A172 (cell line): ENCODE measurements around the gene ATP6V1C2. TPM values are rescaled to one million over a fixed set of nuclear protein-coding genes. Genes with fewer than 3 reads are reported as not detected.

Source experiments
- DNase-seq: peaks from one replicate; pipeline ENCODE4 v3.0.0-alpha.2; 2015; ENCODE audit warnings: low spot score
- total RNA-seq: library from RNA; depleted of rRNA; stranded (reverse); fragments of >200 nt; shearing (Covaris generic); gene quantifications from 2 replicates; pipeline ENCODE4 v1.2.3, GENCODE V29; 2014

The ATP6V1C2 gene
- total RNA-seq, 1 experiment from 2014 or later: 0.16 TPM

DNA sequence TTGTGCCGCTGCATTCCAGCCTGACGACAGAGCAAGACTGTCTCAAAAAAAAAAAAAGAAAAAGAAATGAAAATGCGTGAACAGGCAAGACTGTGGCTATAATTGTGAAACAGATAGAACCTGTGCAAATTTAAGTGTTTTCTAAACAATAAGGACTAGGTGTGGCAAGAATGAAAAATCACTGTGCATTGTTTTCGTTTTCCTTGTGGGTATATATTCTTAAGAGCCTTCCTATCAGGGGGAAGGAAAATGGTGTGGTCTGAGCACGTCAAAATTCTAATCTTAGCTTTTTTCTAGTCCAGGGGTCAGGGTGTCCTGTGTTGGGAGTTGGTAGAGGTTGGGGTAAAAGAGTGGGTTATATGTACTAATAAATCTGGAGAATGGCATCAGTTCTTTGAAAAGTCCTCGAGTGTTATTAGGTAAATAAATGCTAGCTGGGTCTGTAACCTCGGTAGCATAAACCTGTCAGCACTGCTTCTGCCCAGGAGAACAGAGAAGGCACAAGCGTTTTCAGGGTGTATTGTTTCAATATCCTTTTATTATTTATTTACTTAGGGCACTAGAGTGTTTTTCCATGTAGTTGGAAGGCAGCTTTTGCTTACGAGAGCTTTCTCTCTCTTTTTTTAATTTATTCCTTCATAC is 11.6 kb downstream of the ATP6V1C2 start:
- no peak for DNase-seq

GRCh38 chr2:10733566-10733925 is 12.1 kb downstream of the ATP6V1C2 start:
- DNase-seq: no peak

- no peak for DNase-seq
These were observed 12.6 kb downstream of the ATP6V1C2 start for GRCh38 chr2:10733980-10734379.

DNA sequence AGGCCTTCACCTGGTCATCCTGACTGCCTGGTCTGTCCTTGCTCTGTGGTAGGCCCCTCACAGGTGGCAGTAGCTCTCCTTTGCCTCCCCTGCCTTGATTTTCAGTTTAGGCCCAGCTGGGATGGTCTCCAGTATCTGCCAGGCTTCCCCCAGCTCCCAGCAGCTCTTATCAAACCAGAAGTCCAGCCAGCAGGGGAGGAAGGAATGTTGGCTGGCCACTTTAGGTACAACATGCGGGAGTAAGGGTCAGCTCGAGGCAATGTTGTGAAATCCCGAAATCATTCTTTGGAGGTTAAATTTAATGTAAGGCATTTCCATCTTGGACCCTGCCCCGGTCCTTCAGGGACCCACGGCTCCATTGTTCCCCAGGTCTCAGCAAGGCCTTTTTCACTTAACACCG is 16.8 kb downstream of the ATP6V1C2 start:
- no peak for DNase-seq

DNA sequence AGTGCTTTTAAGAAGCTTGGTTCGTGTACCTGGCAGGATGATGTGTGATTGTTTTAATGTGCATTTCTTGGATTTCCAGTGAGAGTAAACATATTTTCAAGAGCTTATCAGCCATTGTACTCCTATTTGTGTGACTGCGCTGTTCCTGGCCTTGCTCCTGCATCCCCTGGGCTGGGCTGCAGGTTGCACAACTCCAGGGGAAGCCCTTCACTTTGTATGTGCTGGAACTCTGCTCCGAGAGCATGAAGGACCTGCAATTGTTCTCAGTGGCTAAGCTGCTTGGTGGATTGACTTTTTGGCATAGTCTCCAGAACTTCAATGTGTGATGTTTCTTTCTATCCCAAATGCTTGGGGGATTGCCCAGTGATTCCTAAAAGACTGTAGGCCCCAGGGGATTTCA is 18.8 kb downstream of the ATP6V1C2 start:
- no peak for DNase-seq

GRCh38 chr2:10741139-10741538 is 19.7 kb downstream of the ATP6V1C2 start:
- no peak for DNase-seq

DNA sequence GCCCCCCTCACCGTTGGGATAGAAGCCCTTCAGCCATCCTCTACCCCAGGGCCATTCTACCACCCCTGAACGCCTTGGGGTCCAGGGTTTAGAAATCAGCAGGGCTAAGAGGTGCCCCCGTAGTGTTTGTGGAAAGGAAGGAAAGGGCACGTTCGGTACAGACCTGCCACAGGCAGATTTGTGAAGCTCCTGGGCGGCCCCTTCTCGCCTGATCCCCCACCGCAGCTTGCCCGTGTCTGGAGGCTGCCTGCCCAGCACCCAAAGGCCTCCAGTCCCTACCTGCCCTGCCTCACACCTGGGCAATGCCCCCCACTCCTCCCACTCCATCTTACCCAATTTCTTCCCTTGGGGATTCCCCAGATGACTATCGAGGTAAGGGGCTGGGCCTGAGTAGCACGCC is 21.2 kb downstream of the ATP6V1C2 start:
- DNase-seq: no peak

DNA sequence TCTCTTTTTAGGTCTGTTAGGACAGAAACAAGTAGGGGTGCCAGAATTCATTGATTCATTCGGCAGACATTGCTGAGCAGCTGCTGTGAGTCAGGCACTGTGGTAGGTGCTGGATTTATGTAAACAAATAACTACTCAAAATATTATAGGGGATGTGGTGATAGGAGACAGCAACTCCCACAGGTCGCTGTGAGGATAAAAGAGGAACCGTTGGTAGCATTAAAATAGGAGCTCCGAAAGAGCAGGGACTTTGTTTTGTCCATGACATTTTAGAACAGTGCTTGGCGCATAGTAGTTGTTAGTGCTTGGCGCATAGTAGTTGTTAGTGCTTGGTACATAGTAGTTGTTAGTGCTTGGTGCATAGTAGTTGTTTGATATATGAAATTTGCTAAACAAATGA is 29.2 kb downstream of the ATP6V1C2 start:
- DNase-seq: no peak

DNA sequence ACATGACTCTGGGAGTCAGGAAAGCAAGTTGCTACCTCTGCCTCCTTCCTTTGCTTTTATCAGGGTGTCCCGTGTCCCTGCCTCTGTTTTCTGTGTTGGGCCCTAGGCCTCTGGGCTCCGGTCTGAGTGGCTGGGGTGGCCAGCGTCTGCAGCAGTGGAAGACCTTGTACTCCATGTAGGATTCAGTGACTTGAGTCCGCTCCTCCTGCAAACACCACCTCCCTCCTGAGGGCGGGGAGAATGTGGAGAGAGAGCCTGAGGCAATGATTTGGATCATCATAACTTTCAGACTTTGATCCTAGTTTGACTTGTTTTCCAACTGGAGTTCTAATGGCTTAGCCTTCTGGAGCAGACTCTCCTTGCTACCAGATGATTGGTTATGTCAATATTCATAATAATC is 30.8 kb downstream of the ATP6V1C2 start:
- no peak for DNase-seq

DNA sequence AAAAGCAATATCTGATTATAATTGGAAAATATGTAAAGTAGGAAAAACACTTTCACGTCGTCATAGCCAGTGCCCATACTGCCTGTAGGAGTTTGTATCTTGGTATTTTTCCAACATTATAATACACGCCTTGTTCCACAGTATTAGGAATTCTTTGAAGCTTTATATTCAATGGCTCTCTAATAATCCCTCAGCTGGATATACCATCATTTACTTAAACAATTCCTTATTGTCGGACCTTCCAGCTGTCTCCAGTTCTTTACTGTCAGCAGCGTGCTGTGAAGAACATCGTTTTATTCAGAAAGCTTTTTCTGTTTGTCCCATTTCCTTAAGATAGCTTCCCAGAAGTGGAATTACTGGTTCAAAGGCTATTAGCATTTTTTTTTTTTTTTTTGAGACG is 31.7 kb downstream of the ATP6V1C2 start:
- no peak for DNase-seq

- no peak for DNase-seq
These were observed 32.4 kb downstream of the ATP6V1C2 start for GRCh38 chr2:10753876-10754275.

- DNase-seq: no peak
These were observed 34.2 kb downstream of the ATP6V1C2 start for GRCh38 chr2:10755621-10756020.

DNA sequence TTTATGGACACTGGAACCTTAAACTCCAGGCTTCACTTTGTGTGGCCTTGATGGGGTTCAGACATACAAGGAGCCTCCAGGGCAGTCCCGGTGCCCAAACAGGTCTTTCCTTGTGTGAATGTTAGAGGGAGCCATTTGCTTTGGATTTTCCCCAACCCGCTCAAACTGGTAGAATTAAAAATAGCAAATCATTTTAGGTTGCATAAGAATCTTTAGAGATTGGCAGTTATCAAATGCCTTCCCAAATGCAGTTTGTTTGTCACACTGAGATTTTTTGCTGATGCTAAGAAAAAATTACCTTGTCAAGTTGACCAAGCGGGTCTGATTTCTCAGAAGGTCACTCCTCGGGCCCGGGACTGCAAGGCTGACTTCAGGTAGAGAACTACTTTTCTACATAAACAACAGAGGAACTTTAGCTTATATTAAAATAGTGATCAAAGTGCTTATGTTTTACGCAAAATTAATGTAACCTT is 36.4 kb downstream of the ATP6V1C2 start:
- no peak for DNase-seq

GRCh38 chr2:10759151-10759714 is 37.8 kb downstream of the ATP6V1C2 start:
- DNase-seq: no peak

DNA sequence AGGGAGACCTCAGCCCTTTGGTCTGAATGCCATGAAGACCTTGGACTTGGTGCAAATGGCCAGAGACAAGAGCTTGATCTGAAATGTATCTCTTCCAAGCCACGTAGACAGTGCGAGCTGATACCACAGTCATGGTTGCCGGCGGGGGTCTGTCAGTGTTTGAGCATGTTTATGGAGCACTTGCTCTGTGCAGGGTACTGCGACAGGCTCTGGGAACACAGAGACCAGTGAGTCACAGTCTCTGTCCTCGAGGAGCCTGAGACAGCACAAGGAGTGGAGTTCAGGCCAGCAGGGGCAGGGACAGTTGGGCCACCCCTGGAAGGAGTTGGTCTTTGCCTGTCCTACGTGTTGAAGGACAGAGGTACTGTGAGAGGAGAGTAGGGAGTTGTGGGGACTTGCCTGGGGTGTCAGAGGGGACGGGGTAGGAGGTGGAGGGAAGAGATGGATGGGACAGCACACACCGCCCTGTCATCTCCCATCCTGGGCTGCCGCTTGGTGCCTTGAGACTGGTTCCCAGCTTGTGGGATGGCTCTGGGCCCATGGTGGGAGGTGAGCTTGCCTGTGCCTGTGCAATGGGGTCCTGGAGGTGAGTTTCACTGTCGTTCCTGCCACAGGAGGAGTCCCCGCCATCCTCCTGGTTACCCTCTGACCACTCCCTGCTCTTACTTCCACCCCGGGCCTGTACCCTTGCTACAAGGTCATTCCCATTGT is 39.5 kb downstream of the ATP6V1C2 start:
- no peak for DNase-seq

GRCh38 chr2:10761591-10761990 is 40.2 kb downstream of the ATP6V1C2 start:
- DNase-seq: no peak

GRCh38 chr2:10762651-10763460 is 41.4 kb downstream of the ATP6V1C2 start:
- DNase-seq: no peak

DNA sequence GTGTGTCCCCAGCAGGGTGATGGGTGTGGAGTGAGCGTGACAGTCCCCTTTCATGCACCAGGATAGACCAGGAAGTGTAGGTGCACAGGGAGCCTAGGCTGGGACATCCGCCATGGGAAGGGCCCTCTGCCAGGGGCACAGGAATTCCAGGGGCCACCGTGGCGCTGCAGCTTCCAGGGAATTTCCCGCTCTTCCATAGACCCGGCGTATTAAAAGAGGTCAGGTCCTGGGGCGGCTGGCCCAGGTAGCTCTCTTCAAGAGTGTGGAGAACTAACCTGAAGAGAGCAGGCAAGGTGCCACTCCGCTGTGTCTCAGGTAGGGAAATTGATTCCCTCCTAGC is 42.0 kb downstream of the ATP6V1C2 start:
- DNase-seq: no peak

GRCh38 chr2:10764096-10764785 is 42.8 kb downstream of the ATP6V1C2 start:
- no peak for DNase-seq

DNA sequence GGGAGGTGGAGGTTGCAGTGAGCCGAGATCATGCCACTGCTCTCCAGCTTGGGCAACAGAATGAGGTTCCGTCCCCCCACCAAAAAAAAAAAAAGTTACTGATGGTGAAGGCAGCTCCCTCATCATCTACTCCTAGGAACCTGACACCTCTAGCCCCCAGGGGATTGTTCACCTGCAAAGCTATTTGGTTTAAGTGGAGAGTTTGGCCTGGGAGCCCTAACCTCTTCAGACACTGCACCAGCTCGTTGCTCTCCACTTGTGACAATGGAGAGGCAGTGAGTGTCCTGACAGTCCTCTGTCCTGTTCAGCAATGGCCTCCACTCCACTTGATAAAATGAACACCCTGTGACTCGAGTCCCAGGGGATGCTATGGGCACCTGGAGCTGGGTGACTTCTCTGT is 43.5 kb downstream of the ATP6V1C2 start:
- DNase-seq: no peak

DNA sequence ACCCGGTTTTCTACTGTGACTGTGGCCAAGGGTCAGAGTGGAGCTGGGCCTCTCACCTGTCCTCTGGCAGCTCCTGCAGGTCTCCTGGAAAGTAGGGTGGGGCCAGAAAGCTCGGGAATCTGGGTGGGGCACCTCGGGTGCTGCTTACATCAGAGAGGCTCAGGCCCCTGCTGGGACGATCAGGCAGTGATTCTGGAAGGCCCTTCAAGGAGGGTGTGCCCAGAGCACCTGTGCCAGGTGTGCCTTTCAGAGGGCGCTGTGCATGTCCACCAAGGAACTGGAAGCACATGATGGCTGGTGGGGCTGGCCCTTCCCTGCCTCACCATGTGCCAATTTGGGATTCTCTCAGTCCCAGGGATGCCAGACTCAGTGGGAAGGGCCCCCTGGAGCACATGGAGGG is 44.0 kb downstream of the ATP6V1C2 start:
- DNase-seq: no peak

DNA sequence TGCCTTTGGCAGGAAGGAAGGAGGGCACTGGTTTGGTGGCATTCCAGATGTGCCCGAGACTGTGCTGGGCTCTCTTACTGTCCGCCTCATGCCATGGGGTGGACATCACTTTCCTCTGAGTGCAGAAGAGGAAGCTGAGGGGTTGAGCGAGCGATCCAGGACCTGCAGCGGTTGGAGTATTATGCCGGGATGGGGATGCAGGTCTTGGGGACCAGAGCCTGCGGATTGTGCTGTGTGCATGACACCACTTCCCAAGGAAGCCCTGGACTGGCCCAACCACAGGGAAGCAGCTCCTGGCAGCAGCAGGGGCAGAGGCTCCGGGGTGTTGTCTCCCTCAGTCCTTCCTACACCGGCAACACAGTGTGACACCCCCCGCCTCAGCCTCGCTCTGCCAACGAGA is 44.5 kb downstream of the ATP6V1C2 start:
- no peak for DNase-seq
